Measurements from ENCODE around the gene PHYHIPL. TPM values are rescaled to one million over a fixed set of nuclear protein-coding genes. Genes with fewer than 3 reads are reported as not detected.

The PHYHIPL gene
- total RNA-seq, 3 donors from 2014 or later (not counting 1 experiment from before 2014, with no cell fraction given) = not detected

DNA sequence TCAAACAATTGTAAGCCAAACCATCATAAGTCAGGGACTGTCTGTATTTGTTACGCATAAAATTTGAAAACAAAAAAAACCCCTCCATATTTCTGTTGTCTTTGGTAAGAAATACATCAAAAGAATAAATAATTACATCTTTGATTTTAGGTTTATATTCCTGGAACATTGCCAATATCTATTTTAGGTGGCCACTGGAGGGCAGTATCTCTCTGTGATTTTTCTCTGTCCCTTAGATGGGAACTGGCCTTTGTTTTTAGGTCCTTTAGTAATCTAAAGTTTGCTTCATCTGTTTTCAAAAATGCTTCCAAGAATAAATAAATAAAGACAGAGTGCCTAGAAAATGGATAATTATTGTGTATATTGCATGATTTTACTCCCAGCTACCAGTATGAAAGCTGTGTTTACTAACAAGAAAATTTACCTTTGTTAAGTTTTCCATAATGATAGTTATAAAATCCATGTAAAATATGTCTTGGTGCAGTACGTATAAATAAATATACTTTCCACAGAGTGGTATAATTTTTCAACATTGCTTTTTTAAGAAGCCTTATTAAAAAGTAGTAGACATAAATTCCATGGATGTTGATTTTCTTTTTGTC is 64.2 kb downstream of the PHYHIPL start:
- no CpG with 5 or more reads among the region's 2 CpGs for WGBS (ENCODE audit: insufficient coverage)

GRCh38 chr10:59242057-59242456 is 65.6 kb downstream of the PHYHIPL start:
- Mint-ChIP-seq H3K36me3 (no peaks in the 10 kb centered on the region), H3K9me3 (no peaks in the 10 kb centered on the region), H3K4me1 (no peaks in the 10 kb centered on the region), H3K27ac (no peak overlapping the region), H3K27me3 (ENCODE audit: low read depth in 2 of 2) (no peaks in the 10 kb centered on the region), H3K4me3 (no peak overlapping the region)
- no peaks in the 10 kb centered on the region for H3K36me3 ChIP-seq (ENCODE audit: control insufficient read depth, insufficient read depth, low read length)
- DNase-seq (no peak), ATAC-seq (no peak)
- no peak overlapping the region for H3K4me3 ChIP-seq (ENCODE audit: low read length)
- H3K27ac ChIP-seq (ENCODE audit: low read length) = no peak overlapping the region
- TF ChIP-seq CTCF (IDR thresholded peaks at IDR 0.05) = no peak
- WGBS (ENCODE audit: insufficient coverage) = no CpG with 5 or more reads among the region's 1 CpG
- intact Hi-C loops (cut with micrococcal nuclease) = no loop called here
- no peaks in the 10 kb centered on the region for H3K27me3 ChIP-seq (ENCODE audit: control insufficient read depth, insufficient read depth, low read length)
- H3K4me1 ChIP-seq (ENCODE audit: control insufficient read depth, insufficient read depth, low read length) = no peaks in the 10 kb centered on the region
- H3K9me3 ChIP-seq (ENCODE audit: control insufficient read depth, insufficient read depth, low read length) = no peaks in the 10 kb centered on the region

More for the DNA sequence above, 64.2 kb downstream of the PHYHIPL start:
- DNase-seq (peak in 1 of 2 donors; percentile 5), ATAC-seq (no peak)
- H3K27ac Mint-ChIP-seq = no peak overlapping the region
- no peak overlapping the region for H3K27ac ChIP-seq (ENCODE audit: low read length)
- H3K36me3 Mint-ChIP-seq = no peaks in the 10 kb centered on the region
- TF ChIP-seq CTCF (IDR thresholded peaks at IDR 0.05) = peak; percentile 20
- no peaks in the 10 kb centered on the region for H3K36me3 ChIP-seq (ENCODE audit: control insufficient read depth, insufficient read depth, low read length)
- no peaks in the 10 kb centered on the region for H3K9me3 ChIP-seq (ENCODE audit: control insufficient read depth, insufficient read depth, low read length)
- no peak overlapping the region for H3K4me3 ChIP-seq (ENCODE audit: low read length)
- H3K27me3 ChIP-seq (ENCODE audit: control insufficient read depth, insufficient read depth, low read length) = no peaks in the 10 kb centered on the region
- no peak overlapping the region for H3K4me3 Mint-ChIP-seq
- no peaks in the 10 kb centered on the region for H3K9me3 Mint-ChIP-seq
- no peaks in the 10 kb centered on the region for H3K4me1 Mint-ChIP-seq
- no peaks in the 10 kb centered on the region for H3K4me1 ChIP-seq (ENCODE audit: control insufficient read depth, insufficient read depth, low read length)
- intact Hi-C loops (cut with micrococcal nuclease) = no loop called here
- H3K27me3 Mint-ChIP-seq (ENCODE audit: low read depth in 2 of 2) = no peaks in the 10 kb centered on the region

DNA sequence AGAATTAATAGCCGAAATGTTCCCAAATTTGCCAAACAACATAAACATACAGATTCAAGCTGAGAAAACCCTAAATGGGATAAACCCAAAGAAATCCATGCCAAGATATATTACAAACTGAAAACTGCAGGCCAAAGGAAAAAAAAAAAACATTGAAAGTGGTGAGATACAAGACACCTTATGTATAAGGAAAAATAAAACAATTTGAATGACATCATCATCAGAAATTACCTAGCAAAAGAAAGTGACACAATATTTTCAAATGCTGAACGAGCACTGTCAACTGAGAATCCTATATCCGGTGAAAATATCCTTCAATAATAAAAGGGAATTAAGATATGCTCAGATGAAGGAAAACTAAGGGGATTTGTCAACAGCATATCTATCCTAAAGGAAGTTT is 66.5 kb downstream of the PHYHIPL start:
- Histone ChIP-seq H3K27me3 (ENCODE audit: control insufficient read depth, insufficient read depth, low read length) (no peaks in the 10 kb centered on the region), H3K36me3 (ENCODE audit: control insufficient read depth, insufficient read depth, low read length) (no peaks in the 10 kb centered on the region), H3K4me3 (ENCODE audit: low read length) (no peak overlapping the region), H3K4me1 (ENCODE audit: control insufficient read depth, insufficient read depth, low read length) (no peaks in the 10 kb centered on the region), H3K9me3 (ENCODE audit: control insufficient read depth, insufficient read depth, low read length) (no peaks in the 10 kb centered on the region), H3K27ac (ENCODE audit: low read length) (no peak overlapping the region)
- no CpG with 5 or more reads among the region's 3 CpGs for WGBS (ENCODE audit: insufficient coverage)
- peaks cover 0 to 3% of the 10 kb centered on the region in 2 donors for H3K9me3 Mint-ChIP-seq
- H3K4me3 Mint-ChIP-seq = no peak overlapping the region
- H3K27ac Mint-ChIP-seq = no peak overlapping the region
- no peak for ATAC-seq
- H3K4me1 Mint-ChIP-seq = no peaks in the 10 kb centered on the region
- H3K36me3 Mint-ChIP-seq = no peaks in the 10 kb centered on the region
- intact Hi-C loops (cut with micrococcal nuclease) = no loop called here
- H3K27me3 Mint-ChIP-seq (ENCODE audit: low read depth in 2 of 2) = no peaks in the 10 kb centered on the region
- TF ChIP-seq CTCF (IDR thresholded peaks at IDR 0.05) = no peak
- DNase-seq = no peak

DNA sequence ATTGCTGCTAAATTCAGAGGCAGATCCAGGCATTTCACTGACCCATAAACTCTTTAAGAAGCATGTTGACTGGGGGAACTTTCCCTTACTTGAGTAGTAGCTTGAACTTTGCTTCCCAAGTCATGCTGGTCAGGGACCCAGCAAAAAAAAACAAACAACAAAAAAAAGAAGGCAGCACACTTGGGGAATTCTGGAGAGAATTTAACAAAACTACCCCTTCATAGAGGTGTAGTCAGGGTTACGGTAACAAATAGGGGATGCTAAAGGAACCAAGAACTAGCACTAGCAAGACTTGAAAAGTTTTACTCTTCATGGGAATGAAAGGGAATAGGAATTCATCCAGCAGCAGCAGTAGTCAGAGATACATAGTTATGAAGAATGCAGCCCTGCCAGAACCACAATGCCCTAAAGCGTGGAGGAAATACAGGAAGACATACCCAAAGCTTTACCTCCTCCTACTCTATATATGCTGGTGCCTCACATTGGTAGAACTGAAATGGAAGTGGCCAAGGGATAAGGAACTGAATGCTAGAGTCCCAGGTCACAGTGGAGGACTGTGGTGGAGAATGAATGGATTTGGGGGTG is 67.3 kb downstream of the PHYHIPL start:
- H3K27ac ChIP-seq (ENCODE audit: low read length) = no peak overlapping the region
- ATAC-seq (no peak), DNase-seq (no peak)
- no peak for TF ChIP-seq CTCF (IDR thresholded peaks at IDR 0.05)
- no peaks in the 10 kb centered on the region for H3K36me3 Mint-ChIP-seq
- intact Hi-C loops (cut with micrococcal nuclease) = no loop called here
- no peaks in the 10 kb centered on the region for H3K27me3 ChIP-seq (ENCODE audit: control insufficient read depth, insufficient read depth, low read length)
- no peaks in the 10 kb centered on the region for H3K4me1 Mint-ChIP-seq
- no peak overlapping the region for H3K4me3 ChIP-seq (ENCODE audit: low read length)
- H3K4me1 ChIP-seq (ENCODE audit: control insufficient read depth, insufficient read depth, low read length) = no peaks in the 10 kb centered on the region
- H3K9me3 Mint-ChIP-seq = peaks cover 0 to 3% of the 10 kb centered on the region in 2 donors
- no peak overlapping the region for H3K4me3 Mint-ChIP-seq
- no peak overlapping the region for H3K27ac Mint-ChIP-seq
- WGBS (ENCODE audit: insufficient coverage) = 100% methylated on average over 1 of the region's 2 CpGs
- H3K36me3 ChIP-seq (ENCODE audit: control insufficient read depth, insufficient read depth, low read length) = no peaks in the 10 kb centered on the region
- no peaks in the 10 kb centered on the region for H3K9me3 ChIP-seq (ENCODE audit: control insufficient read depth, insufficient read depth, low read length)
- no peaks in the 10 kb centered on the region for H3K27me3 Mint-ChIP-seq (ENCODE audit: low read depth in 2 of 2)

Data from natural killer cell (primary cell).